ENCODE data around the gene MAP2K2. TPM values are rescaled to one million over a fixed set of nuclear protein-coding genes. Genes with fewer than 3 reads are reported as not detected.

Gene MAP2K2
- total and polyA plus RNA-seq, 4 donors = 40.3 to 72.7 (median 54.1) TPM

DNA sequence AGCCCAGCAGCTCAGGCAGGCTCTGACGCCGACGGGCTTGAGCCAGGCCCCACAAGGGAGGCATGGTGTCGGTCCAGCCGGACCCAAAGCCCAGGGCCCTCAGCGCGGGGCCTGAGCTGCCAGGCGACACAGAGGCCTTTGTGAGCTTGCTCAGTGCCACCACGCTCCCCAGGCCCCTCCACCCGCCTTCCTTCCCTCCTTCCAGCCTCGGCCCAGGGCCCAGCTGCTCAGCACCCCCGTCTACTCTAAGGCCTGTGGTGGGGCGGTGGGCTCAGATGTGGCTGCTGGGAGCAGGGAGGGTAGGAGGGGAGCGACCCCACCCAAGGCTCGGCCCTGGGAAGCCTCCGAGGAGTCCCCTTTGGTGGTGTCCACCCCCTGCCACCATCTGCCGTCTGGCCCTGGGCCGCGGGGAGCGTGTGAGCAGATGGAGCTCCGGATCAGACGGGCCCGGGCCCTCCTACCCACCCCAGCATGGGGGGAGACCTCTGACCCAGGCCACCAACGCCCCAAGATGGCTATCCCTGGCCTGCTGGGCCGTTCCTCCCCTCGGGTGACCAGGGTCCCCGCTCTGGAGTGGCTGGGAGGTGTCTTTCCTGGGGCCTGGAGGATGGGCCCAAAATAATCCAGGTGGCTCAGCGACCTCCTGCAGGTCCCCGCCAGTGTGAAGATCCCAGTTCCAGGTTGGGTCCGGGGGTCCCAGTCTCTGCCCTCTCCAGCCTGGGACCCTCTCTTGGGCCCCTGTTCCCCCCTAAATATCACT is 65.0 kb downstream of the MAP2K2 start:
- Histone ChIP-seq H3K9ac (ENCODE audit: low read depth in 1 of 2, low read length in 2 of 2) (peak overlapping the region; percentile 25 to 60), H3K4me1 (ENCODE audit: control insufficient read depth in 4 of 4, insufficient read depth in 4 of 4, low read length in 3 of 4) (peaks cover 43 to 72% (median 57%) of the 10 kb centered on the region in 4 donors), H3K4me3 (ENCODE audit: low read depth in 1 of 3, low read length in 3 of 3) (peak overlapping the region in 1 of 3 donors; percentile 8), H3K9me3 (ENCODE audit: control insufficient read depth in 4 of 4, low read length in 3 of 4) (no peaks in the 10 kb centered on the region), H3K36me3 (ENCODE audit: control insufficient read depth in 4 of 4, insufficient read depth in 3 of 4, low read depth in 1 of 4, low read length in 3 of 4) (peaks cover 0 to 17% (median 9%) of the 10 kb centered on the region in 4 donors), H3K27ac (ENCODE audit: low read depth in 1 of 2, low read length in 2 of 2) (peak overlapping the region; percentile 86 to 94), H3K27me3 (ENCODE audit: control insufficient read depth in 4 of 4, insufficient read depth in 4 of 4, low read length in 3 of 4) (no peaks in the 10 kb centered on the region)
- no peak for DNase-seq (ENCODE audit: low spot score)
- 44% methylated on average over 30 of the region's 30 CpGs for WGBS
- TF ChIP-seq JUND (IDR thresholded peaks at IDR 0.05) = no peak
- no peak for TF ChIP-seq FOXA1 (IDR thresholded peaks at IDR 0.05)
- no peak for TF ChIP-seq TAF1 (conservative IDR thresholded peaks at IDR 0.05)
- TF ChIP-seq EGR1 (IDR thresholded peaks at IDR 0.05; ENCODE audit: low read depth in 2 of 2) = no peak
- TF ChIP-seq, protein P1, sequence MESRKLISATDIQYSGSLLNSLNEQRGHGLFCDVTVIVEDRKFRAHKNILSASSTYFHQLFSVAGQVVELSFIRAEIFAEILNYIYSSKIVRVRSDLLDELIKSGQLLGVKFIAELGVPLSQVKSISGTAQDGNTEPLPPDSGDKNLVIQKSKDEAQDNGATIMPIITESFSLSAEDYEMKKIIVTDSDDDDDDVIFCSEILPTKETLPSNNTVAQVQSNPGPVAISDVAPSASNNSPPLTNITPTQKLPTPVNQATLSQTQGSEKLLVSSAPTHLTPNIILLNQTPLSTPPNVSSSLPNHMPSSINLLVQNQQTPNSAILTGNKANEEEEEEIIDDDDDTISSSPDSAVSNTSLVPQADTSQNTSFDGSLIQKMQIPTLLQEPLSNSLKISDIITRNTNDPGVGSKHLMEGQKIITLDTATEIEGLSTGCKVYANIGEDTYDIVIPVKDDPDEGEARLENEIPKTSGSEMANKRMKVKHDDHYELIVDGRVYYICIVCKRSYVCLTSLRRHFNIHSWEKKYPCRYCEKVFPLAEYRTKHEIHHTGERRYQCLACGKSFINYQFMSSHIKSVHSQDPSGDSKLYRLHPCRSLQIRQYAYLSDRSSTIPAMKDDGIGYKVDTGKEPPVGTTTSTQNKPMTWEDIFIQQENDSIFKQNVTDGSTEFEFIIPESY (IDR thresholded peaks at IDR 0.05) = no peak
- no peak for TF ChIP-seq HNF4G (IDR thresholded peaks at IDR 0.05)
- no peak for TF ChIP-seq RXRA (IDR thresholded peaks at IDR 0.05)
- TF ChIP-seq, protein P2, sequence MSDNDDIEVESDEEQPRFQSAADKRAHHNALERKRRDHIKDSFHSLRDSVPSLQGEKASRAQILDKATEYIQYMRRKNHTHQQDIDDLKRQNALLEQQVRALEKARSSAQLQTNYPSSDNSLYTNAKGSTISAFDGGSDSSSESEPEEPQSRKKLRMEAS (IDR thresholded peaks at IDR 0.05) = no peak
- TF ChIP-seq, protein P3, sequence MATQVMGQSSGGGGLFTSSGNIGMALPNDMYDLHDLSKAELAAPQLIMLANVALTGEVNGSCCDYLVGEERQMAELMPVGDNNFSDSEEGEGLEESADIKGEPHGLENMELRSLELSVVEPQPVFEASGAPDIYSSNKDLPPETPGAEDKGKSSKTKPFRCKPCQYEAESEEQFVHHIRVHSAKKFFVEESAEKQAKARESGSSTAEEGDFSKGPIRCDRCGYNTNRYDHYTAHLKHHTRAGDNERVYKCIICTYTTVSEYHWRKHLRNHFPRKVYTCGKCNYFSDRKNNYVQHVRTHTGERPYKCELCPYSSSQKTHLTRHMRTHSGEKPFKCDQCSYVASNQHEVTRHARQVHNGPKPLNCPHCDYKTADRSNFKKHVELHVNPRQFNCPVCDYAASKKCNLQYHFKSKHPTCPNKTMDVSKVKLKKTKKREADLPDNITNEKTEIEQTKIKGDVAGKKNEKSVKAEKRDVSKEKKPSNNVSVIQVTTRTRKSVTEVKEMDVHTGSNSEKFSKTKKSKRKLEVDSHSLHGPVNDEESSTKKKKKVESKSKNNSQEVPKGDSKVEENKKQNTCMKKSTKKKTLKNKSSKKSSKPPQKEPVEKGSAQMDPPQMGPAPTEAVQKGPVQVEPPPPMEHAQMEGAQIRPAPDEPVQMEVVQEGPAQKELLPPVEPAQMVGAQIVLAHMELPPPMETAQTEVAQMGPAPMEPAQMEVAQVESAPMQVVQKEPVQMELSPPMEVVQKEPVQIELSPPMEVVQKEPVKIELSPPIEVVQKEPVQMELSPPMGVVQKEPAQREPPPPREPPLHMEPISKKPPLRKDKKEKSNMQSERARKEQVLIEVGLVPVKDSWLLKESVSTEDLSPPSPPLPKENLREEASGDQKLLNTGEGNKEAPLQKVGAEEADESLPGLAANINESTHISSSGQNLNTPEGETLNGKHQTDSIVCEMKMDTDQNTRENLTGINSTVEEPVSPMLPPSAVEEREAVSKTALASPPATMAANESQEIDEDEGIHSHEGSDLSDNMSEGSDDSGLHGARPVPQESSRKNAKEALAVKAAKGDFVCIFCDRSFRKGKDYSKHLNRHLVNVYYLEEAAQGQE (IDR thresholded peaks at IDR 0.05) = no peak
- TF ChIP-seq, protein P4, sequence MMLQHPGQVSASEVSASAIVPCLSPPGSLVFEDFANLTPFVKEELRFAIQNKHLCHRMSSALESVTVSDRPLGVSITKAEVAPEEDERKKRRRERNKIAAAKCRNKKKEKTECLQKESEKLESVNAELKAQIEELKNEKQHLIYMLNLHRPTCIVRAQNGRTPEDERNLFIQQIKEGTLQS (IDR thresholded peaks at IDR 0.05) = no peak
- TF ChIP-seq YY1 (IDR thresholded peaks at IDR 0.05) = no peak
- TF ChIP-seq, protein P5, sequence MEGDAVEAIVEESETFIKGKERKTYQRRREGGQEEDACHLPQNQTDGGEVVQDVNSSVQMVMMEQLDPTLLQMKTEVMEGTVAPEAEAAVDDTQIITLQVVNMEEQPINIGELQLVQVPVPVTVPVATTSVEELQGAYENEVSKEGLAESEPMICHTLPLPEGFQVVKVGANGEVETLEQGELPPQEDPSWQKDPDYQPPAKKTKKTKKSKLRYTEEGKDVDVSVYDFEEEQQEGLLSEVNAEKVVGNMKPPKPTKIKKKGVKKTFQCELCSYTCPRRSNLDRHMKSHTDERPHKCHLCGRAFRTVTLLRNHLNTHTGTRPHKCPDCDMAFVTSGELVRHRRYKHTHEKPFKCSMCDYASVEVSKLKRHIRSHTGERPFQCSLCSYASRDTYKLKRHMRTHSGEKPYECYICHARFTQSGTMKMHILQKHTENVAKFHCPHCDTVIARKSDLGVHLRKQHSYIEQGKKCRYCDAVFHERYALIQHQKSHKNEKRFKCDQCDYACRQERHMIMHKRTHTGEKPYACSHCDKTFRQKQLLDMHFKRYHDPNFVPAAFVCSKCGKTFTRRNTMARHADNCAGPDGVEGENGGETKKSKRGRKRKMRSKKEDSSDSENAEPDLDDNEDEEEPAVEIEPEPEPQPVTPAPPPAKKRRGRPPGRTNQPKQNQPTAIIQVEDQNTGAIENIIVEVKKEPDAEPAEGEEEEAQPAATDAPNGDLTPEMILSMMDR (IDR thresholded peaks at IDR 0.05; ENCODE audit: low read depth, low read length, missing input control) = no peak
- TF ChIP-seq SP1 (IDR thresholded peaks at IDR 0.05) = no peak
- TF ChIP-seq GABPA (IDR thresholded peaks at IDR 0.05 in 1 of 2, conservative IDR thresholded peaks at IDR 0.05 in 1 of 2) = no peak
- no peak for TF ChIP-seq NR2F2 (IDR thresholded peaks at IDR 0.05)
- no peak for TF ChIP-seq FOXA2 (IDR thresholded peaks at IDR 0.05)

All from liver (tissue), 9 donors.